Endothelial cell of umbilical vein (primary cell): ENCODE results near the gene ABCF1. TPM values are rescaled to one million over a fixed set of nuclear protein-coding genes. Genes with fewer than 3 reads are reported as not detected.
A peak's percentile ranks its signal among the peaks of the same experiment; 100 is the strongest.

Source experiments
- BruUV-seq: library from RNA; stranded (reverse); fragments of 400-500 nt; replicated peaks from 2 replicates; lab custom pipeline; 2021; lab: Mats Ljungman, UMichigan
- CTCF ChIA-PET: fragments of 300-600, 350-600 bp; sonication (Branson Sonifier 250); formaldehyde crosslinking; loops from one replicate; lab custom pipeline; 2021; ENCODE audit warnings: antibody characterized with exemption, inconsistent platforms; lab: Charles Lee
- POLR2A ChIA-PET: fragments of 300-600, 350-600 bp; sonication (Branson Sonifier 250); formaldehyde crosslinking; loops from one replicate; lab custom pipeline; 2021; ENCODE audit warnings: antibody characterized with exemption, inconsistent platforms; lab: Charles Lee
- DNase-seq: peaks from one replicate; pipeline ENCODE4 v3.0.0-alpha.2; 2011; ENCODE audit warnings: low read depth, low spot score
- FAIRE-seq: peaks from 2 replicates; lab custom pipeline; 2011; peaks lifted over from hg19 to GRCh38; lab: Jason Lieb, UNC
- H2AFZ ChIP-seq: 2 replicates; pipeline ENCODE4 v1.6.0; 2012; ENCODE audit warnings: low read depth, low read length, control low read depth, inconsistent platforms
- H3K27ac ChIP-seq: 2 replicates; pipeline ENCODE4 v1.5.1; 2011; ENCODE audit warnings: low read depth, mild to moderate bottlenecking, control low read depth, low read length, moderate library complexity; ENCODE audit not compliant: insufficient read depth
- H3K27me3 ChIP-seq, 2 experiments: 2 replicates each; pipeline versions ENCODE4 v1.6.0 to v1.6.1; 2011; ENCODE audit warnings: low read length in 2 of 2, mixed read lengths in 1 of 2; ENCODE audit not compliant: control insufficient read depth in 2 of 2, insufficient read depth in 2 of 2
- H3K36me3 ChIP-seq, 2 experiments: 2 replicates in 1 of 2; 3 replicates in 1 of 2; pipeline ENCODE4 v1.5.1; 2011; ENCODE audit warnings: low read length in 2 of 2, mild to moderate bottlenecking in 1 of 2, moderate library complexity in 1 of 2; ENCODE audit not compliant: control insufficient read depth in 2 of 2, insufficient read depth in 2 of 2; ENCODE audit errors: extremely low read depth in 1 of 2
- H3K4me1 ChIP-seq: 3 replicates; pipeline ENCODE4 v1.5.1; 2011; ENCODE audit warnings: mild to moderate bottlenecking, low read length; ENCODE audit not compliant: control insufficient read depth, insufficient read depth; ENCODE audit errors: extremely low read depth
- H3K4me2 ChIP-seq: 2 replicates; pipeline ENCODE4 v1.6.1; 2011; ENCODE audit warnings: low read length, control low read depth, mixed read lengths; ENCODE audit not compliant: insufficient read depth
- H3K4me3 ChIP-seq, 3 experiments: fragments of 200-600 bp in 1 of 3; sonication (generic), shearing (Covaris generic) in 1 of 3; replicated peaks in 1 of 3; 2 replicates each; pipeline ENCODE4 v1.5.1; 2011 to 2016; ENCODE audit warnings: control low read depth in 3 of 3, low read length in 3 of 3, mild to moderate bottlenecking in 2 of 3, inconsistent platforms in 1 of 3, low read depth in 1 of 3, moderate library complexity in 1 of 3; ENCODE audit not compliant: insufficient read depth in 1 of 3
- H3K79me2 ChIP-seq: 2 replicates; pipeline ENCODE4 v1.6.0; 2012; ENCODE audit warnings: low read length, inconsistent platforms; ENCODE audit not compliant: control insufficient read depth, insufficient read depth
- H3K9ac ChIP-seq: replicated peaks from 2 replicates; pipeline ENCODE3; 2011; ENCODE audit warnings: low read length, control low read depth; ENCODE audit not compliant: insufficient read depth; ENCODE audit errors: extremely low read depth
- H3K9me1 ChIP-seq: replicated peaks from 3 replicates; pipeline ENCODE4 v1.6.0; 2011; ENCODE audit warnings: mild to moderate bottlenecking, low read length; ENCODE audit not compliant: control insufficient read depth, insufficient read depth; ENCODE audit errors: extremely low read depth
- H3K9me3 ChIP-seq: replicated peaks from 2 replicates; pipeline ENCODE4 v1.5.1; 2012; ENCODE audit warnings: low read length, inconsistent platforms; ENCODE audit not compliant: control insufficient read depth, insufficient read depth
- H4K20me1 ChIP-seq: replicated peaks from 2 replicates; pipeline ENCODE3; 2011; ENCODE audit warnings: mild to moderate bottlenecking, low read length; ENCODE audit not compliant: control insufficient read depth, insufficient read depth; ENCODE audit errors: extremely low read depth
- EZH2 ChIP-seq: IDR thresholded peaks from 2 replicates; pipeline ENCODE4 v1.6.1; 2012; ENCODE audit warnings: borderline replicate concordance, low read depth, mild to moderate bottlenecking, moderate library complexity, low read length, inconsistent platforms; ENCODE audit not compliant: severe bottlenecking
- FOS ChIP-seq: IDR thresholded peaks from 2 replicates; pipeline ENCODE4 v1.6.1; 2011; ENCODE audit warnings: mild to moderate bottlenecking, low read length, moderate library complexity, borderline replicate concordance; ENCODE audit not compliant: insufficient read depth
- GATA2 ChIP-seq: IDR thresholded peaks from 2 replicates; pipeline ENCODE4 v1.7.0; 2011; ENCODE audit warnings: low read depth, mild to moderate bottlenecking, moderate library complexity, mixed read lengths, low read length; ENCODE audit not compliant: insufficient read length, insufficient read depth
- JUN ChIP-seq: IDR thresholded peaks from 2 replicates; pipeline ENCODE4 v1.6.1; 2011; ENCODE audit warnings: borderline replicate concordance, low read depth; ENCODE audit not compliant: insufficient read length, insufficient read depth
- MYC ChIP-seq: IDR thresholded peaks from one replicate; pipeline ENCODE4 v1.6.1; 2011; ENCODE audit warnings: mild to moderate bottlenecking, low read depth, low read length
- POLR2A ChIP-seq: IDR thresholded peaks from 2 replicates; pipeline ENCODE4 v1.6.1; 2012; ENCODE audit warnings: low read depth, mild to moderate bottlenecking, control low read depth, low read length
- POLR2AphosphoS5 ChIP-seq: IDR thresholded peaks from 2 replicates; pipeline ENCODE4 v1.6.1; 2012; ENCODE audit warnings: low read depth, mild to moderate bottlenecking, control low read depth, low read length, moderate library complexity; ENCODE audit not compliant: insufficient read depth
- dilution Hi-C: fragments of 300-500 bp; cut with MboI; formaldehyde crosslinking; loops from one replicate; pipeline ENCODE4 v1.15.0; 2019; ENCODE audit warnings: low sequenced_read_pairs; ENCODE audit not compliant: extremely low pct_ligation_motif_present
- intact Hi-C: fragments of 100-400 bp; cut with micrococcal nuclease; formaldehyde crosslinking; loops from one replicate; pipeline ENCODE4 v1.10.0; 2022
- polyA plus RNA-seq, 4 experiments: library from polyadenylated mRNA; depleted of rRNA in 3 of 4; stranded (reverse) in 3 of 4; unstranded in 1 of 4; fragments of >200 nt; gene quantifications; 2 replicates each; pipeline versions ENCODE4 v1.2.1 to v1.2.3, GENCODE V29; 2011 to 2012; ENCODE audit warnings: missing spikeins in 1 of 4
- total RNA-seq: library from RNA; stranded (reverse); gene quantifications from 2 replicates; pipeline ENCODE4 v1.2.3, GENCODE V29; 2021
- TF ChIP-seq, protein P1 (sequence below), 2 donors: IDR thresholded peaks; 1 replicate in 1 of 2; 2 replicates in 1 of 2; pipeline ENCODE4 v1.5.1; 2011; ENCODE audit warnings: low read length in 2 of 2, mild to moderate bottlenecking in 2 of 2, moderate library complexity in 2 of 2, control low read depth in 1 of 2, inconsistent platforms in 1 of 2, low read depth in 1 of 2; ENCODE audit not compliant: insufficient read depth in 1 of 2; ENCODE audit errors: extremely low read depth in 1 of 2
- TF ChIP-seq, protein P2 (sequence below): IDR thresholded peaks from 2 replicates; pipeline ENCODE4 v1.6.1; 2011; ENCODE audit not compliant: insufficient read depth, insufficient read length

ABCF1 gene
- total and polyA plus RNA-seq, 2 donors (not counting 3 experiments of a cell fraction or from before 2014, with no cell fraction given) = 34.0 to 60.3 TPM

DNA sequence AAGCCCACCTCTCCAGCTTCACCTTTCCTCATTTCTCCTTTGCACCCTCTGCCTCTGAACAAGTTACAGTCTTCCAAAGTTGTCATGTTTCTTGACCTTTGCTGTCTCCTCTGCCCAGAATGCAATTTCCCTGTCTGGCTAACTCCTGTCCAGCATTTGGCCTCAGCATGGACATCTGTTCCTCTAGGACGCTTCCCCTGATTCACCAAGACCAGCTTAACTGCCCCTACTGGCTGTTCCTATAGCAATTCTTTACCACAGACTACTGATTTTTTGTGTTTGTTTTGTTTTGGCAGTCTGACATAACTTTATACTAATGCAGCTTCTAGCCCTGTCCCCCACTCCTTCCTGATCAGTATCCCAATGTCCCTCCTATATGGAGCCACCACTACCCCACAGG lies 28.3 kb upstream of the ABCF1 start:
- Histone ChIP-seq H3K27ac (peak overlapping the region; percentile 81), H3K4me2 (peak overlapping the region; percentile 92), H3K4me1 (peaks cover 29% of the 10 kb centered on the region), H3K4me3 (no peak overlapping the region), H3K9me1 (no peaks in the 10 kb centered on the region), H2AFZ (no peak overlapping the region), H3K9ac (peak overlapping the region; percentile 34), H3K79me2 (no peaks in the 10 kb centered on the region), H3K9me3 (no peaks in the 10 kb centered on the region), H4K20me1 (no peaks in the 10 kb centered on the region), H3K36me3 (peaks cover 0 to 7% of the 10 kb centered on the region in 2 experiments), H3K27me3 (no peaks in the 10 kb centered on the region)
- TSS peak; percentile 7 for BruUV-seq
- DNase-seq = peak; percentile 49
- TF ChIP-seq, protein P1, sequence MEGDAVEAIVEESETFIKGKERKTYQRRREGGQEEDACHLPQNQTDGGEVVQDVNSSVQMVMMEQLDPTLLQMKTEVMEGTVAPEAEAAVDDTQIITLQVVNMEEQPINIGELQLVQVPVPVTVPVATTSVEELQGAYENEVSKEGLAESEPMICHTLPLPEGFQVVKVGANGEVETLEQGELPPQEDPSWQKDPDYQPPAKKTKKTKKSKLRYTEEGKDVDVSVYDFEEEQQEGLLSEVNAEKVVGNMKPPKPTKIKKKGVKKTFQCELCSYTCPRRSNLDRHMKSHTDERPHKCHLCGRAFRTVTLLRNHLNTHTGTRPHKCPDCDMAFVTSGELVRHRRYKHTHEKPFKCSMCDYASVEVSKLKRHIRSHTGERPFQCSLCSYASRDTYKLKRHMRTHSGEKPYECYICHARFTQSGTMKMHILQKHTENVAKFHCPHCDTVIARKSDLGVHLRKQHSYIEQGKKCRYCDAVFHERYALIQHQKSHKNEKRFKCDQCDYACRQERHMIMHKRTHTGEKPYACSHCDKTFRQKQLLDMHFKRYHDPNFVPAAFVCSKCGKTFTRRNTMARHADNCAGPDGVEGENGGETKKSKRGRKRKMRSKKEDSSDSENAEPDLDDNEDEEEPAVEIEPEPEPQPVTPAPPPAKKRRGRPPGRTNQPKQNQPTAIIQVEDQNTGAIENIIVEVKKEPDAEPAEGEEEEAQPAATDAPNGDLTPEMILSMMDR (IDR thresholded peaks at IDR 0.05; ENCODE audit: extremely low read depth in 1 of 2, insufficient read depth in 1 of 2, low read depth in 1 of 2, low read length in 2 of 2) = peak; percentile 23 to 35
- TF ChIP-seq FOS = no peak
- intact Hi-C loops (loop anchor here (5.0 kb wide), 3 partner anchors 129 to 544 kb away; partner anchors contain the start of gene DHX16), dilution Hi-C loops (no loop called here)
- POLR2A ChIA-PET = interaction anchor here (1.6 to 2.5 kb wide), 2 partner anchors 47 to 53 kb away, joined by 5 to 9 read pairs; no protein-coding TSS in a partner anchor
- FAIRE-seq = peak; percentile 57
- CTCF ChIA-PET = interaction anchor here (1.0 to 13.7 kb wide), 16 partner anchors 9 to 544 kb away, joined by 5 to 522 read pairs (median 15); partner anchors contain the start of genes ABCF1, DHX16, GNL1 and PRR3

DNA sequence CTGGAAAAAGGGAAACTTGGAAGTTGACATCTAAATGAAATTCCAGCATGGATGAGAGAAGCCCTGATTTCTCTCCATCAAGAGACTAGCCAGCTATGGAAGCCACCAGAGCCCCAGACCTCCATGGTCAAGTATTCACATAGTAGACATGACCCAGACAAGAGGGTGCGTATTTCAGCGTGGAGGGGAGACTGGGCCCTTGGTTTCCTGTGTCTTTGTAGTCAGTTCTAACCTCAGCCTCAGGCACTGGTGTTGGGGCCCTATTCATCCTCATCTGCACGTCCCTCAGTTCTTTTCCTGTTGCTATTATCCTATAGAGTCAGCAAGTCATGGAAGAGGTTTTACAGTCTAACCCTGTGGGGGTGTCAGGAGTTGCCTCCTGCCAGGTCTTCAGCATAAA lies 27.4 kb upstream of the ABCF1 start:
- CTCF ChIA-PET = interaction anchor here (1.3 to 13.7 kb wide), 17 partner anchors 11 to 543 kb away, joined by 4 to 522 read pairs (median 17); partner anchors contain the start of genes ABCF1, DHX16, GNL1 and PRR3
- BruUV-seq = no TSS peak

More for the DNA sequence above, 27.4 kb upstream of the ABCF1 start:
- FAIRE-seq (no peak), DNase-seq (no peak)
- Histone ChIP-seq H3K9me1 (no peaks in the 10 kb centered on the region), H4K20me1 (no peaks in the 10 kb centered on the region), H3K79me2 (no peaks in the 10 kb centered on the region), H3K36me3 (peaks cover 0 to 9% of the 10 kb centered on the region in 2 experiments), H2AFZ (no peak overlapping the region), H3K27me3 (no peaks in the 10 kb centered on the region), H3K4me1 (peaks cover 29% of the 10 kb centered on the region), H3K4me2 (no peak overlapping the region), H3K4me3 (no peak overlapping the region), H3K9ac (no peak overlapping the region), H3K27ac (no peak overlapping the region), H3K9me3 (no peaks in the 10 kb centered on the region)
- dilution Hi-C loops = no loop called here
- TF ChIP-seq POLR2AphosphoS5 = no peak
- no peak for TF ChIP-seq EZH2
- no peak for TF ChIP-seq POLR2A
- TF ChIP-seq, protein P1 (IDR thresholded peaks at IDR 0.05; ENCODE audit: extremely low read depth in 1 of 2, insufficient read depth in 1 of 2, low read depth in 1 of 2, low read length in 2 of 2) = no peak
- TF ChIP-seq, protein P2, sequence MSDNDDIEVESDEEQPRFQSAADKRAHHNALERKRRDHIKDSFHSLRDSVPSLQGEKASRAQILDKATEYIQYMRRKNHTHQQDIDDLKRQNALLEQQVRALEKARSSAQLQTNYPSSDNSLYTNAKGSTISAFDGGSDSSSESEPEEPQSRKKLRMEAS = no peak
- TF ChIP-seq GATA2 = no peak
- TF ChIP-seq FOS = no peak
- TF ChIP-seq MYC = no peak
- no peak for TF ChIP-seq JUN
- intact Hi-C loops = loop anchor here (1.0 to 5.0 kb wide), 5 partner anchors 11 to 543 kb away; partner anchors contain the start of gene DHX16
- POLR2A ChIA-PET = no interaction called here
